A673 (cell line): ENCODE results near the gene ZNF76.

Source experiments
- CTCF ChIP-seq: fragments of 300-800, 200-600 bp; sonication (generic); conservative IDR thresholded peaks from 2 replicates; pipeline ENCODE4 v1.5.1; 2017; ENCODE audit warnings: low read depth, mild to moderate bottlenecking, antibody characterized with exemption, low read length, moderate library complexity, mixed read lengths
- EZH2 ChIP-seq: fragments of 200-600 bp; sonication (generic); IDR thresholded peaks from 2 replicates; pipeline ENCODE4 v1.6.1; 2017; ENCODE audit warnings: borderline replicate concordance, low read depth, mild to moderate bottlenecking, mixed read lengths, antibody characterized with exemption, low read length; ENCODE audit not compliant: poor library complexity, severe bottlenecking

- no peak for TF ChIP-seq CTCF
- no peak for TF ChIP-seq EZH2
Observed at GRCh38 chr6:35341557-35341956, 82.0 kb downstream of the ZNF76 start.
